HepG2 (cell line): Measurements from ENCODE around the gene SPNS1.
"Not testable (repeated sequence)": the region's sequence is repeated elsewhere in the genome, so short reads cannot be mapped to it uniquely, and the experiment has no call there.

ENCODE experiments used
- BRD4 ChIP-seq: sonication (generic); formaldehyde crosslinking; IDR thresholded peaks from 2 replicates; pipeline ENCODE4 v1.4.0; 2020; ENCODE audit warnings: missing genetic modification reagents
- ELF1 ChIP-seq: sonication (generic); formaldehyde crosslinking; IDR thresholded peaks from 2 replicates; pipeline ENCODE4 v1.4.0; 2020; ENCODE audit warnings: missing genetic modification reagents
- GTF2F1 ChIP-seq: fragments of 150-350 bp; IDR thresholded peaks from 2 replicates; pipeline ENCODE4 v1.6.1; 2014; ENCODE audit warnings: low read length
- KIAA2018 ChIP-seq: sonication (generic); formaldehyde crosslinking; IDR thresholded peaks from 2 replicates; pipeline ENCODE4 v1.5.0; 2020; ENCODE audit warnings: mild to moderate bottlenecking, missing genetic modification reagents, borderline replicate concordance
- REST ChIP-seq, 2 experiments: IDR thresholded peaks; 2 replicates each; pipeline ENCODE4 v1.6.1; 2011 to 2012; ENCODE audit warnings: low read length in 2 of 2, borderline replicate concordance in 1 of 2, low read depth in 1 of 2, mild to moderate bottlenecking in 1 of 2, moderate library complexity in 1 of 2
- RFX5 ChIP-seq: IDR thresholded peaks from 2 replicates; pipeline ENCODE4 v1.6.1; 2011; ENCODE audit warnings: low read depth, low read length, improper control_type of control experiment
- SIN3A ChIP-seq: IDR thresholded peaks from 2 replicates; pipeline ENCODE4 v1.6.1; 2011; ENCODE audit warnings: low read depth, mild to moderate bottlenecking, control low read depth, low read length, borderline replicate concordance
- TBP ChIP-seq: sonication (generic); formaldehyde crosslinking; IDR thresholded peaks from 2 replicates; pipeline ENCODE4 v1.5.0; 2020; ENCODE audit warnings: missing genetic modification reagents
- ZNF468 ChIP-seq: sonication (generic); formaldehyde crosslinking; IDR thresholded peaks from 2 replicates; pipeline ENCODE4 v1.8.0; 2022; ENCODE audit warnings: mild to moderate bottlenecking, moderate library complexity, missing genetic modification reagents
- ZNF713 ChIP-seq: sonication (generic); formaldehyde crosslinking; IDR thresholded peaks from 2 replicates; pipeline ENCODE4 v1.4.0; 2020; ENCODE audit warnings: mild to moderate bottlenecking, missing genetic modification reagents
- ZNF737 ChIP-seq: sonication (generic); formaldehyde crosslinking; IDR thresholded peaks from 2 replicates; pipeline ENCODE4 v1.5.0; 2020; ENCODE audit warnings: missing genetic modification reagents, mild to moderate bottlenecking, borderline replicate concordance
- ZNF782 ChIP-seq: sonication (generic); formaldehyde crosslinking; IDR thresholded peaks from 2 replicates; pipeline ENCODE4 v1.4.0; 2020; ENCODE audit warnings: missing genetic modification reagents, mild to moderate bottlenecking, borderline replicate concordance
- ZZZ3 ChIP-seq: sonication (generic); formaldehyde crosslinking; IDR thresholded peaks from 2 replicates; pipeline ENCODE4 v1.4.0; 2020; ENCODE audit warnings: missing genetic modification reagents, mild to moderate bottlenecking, borderline replicate concordance
- TF ChIP-seq, protein P1 (sequence below): sonication (generic); formaldehyde crosslinking; IDR thresholded peaks from 2 replicates; pipeline ENCODE4 v1.5.0; 2020; ENCODE audit warnings: mild to moderate bottlenecking, missing genetic modification reagents, moderate library complexity

- not testable (repeated sequence) for TF ChIP-seq ZNF737; BRD4 (CRISPR knock-in tag); ZNF468; ZNF782 (CRISPR knock-in tag); SIN3A; TBP; ELF1 (CRISPR knock-in tag); ZNF713; ZZZ3 (CRISPR knock-in tag); KIAA2018 (CRISPR knock-in tag); RFX5; REST (IDR thresholded peaks at IDR 0.05; ENCODE audit: borderline replicate concordance in 1 of 2, low read depth in 1 of 2, low read length in 2 of 2); GTF2F1
- TF ChIP-seq, protein P1, sequence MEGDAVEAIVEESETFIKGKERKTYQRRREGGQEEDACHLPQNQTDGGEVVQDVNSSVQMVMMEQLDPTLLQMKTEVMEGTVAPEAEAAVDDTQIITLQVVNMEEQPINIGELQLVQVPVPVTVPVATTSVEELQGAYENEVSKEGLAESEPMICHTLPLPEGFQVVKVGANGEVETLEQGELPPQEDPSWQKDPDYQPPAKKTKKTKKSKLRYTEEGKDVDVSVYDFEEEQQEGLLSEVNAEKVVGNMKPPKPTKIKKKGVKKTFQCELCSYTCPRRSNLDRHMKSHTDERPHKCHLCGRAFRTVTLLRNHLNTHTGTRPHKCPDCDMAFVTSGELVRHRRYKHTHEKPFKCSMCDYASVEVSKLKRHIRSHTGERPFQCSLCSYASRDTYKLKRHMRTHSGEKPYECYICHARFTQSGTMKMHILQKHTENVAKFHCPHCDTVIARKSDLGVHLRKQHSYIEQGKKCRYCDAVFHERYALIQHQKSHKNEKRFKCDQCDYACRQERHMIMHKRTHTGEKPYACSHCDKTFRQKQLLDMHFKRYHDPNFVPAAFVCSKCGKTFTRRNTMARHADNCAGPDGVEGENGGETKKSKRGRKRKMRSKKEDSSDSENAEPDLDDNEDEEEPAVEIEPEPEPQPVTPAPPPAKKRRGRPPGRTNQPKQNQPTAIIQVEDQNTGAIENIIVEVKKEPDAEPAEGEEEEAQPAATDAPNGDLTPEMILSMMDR (CRISPR knock-in tag) = not testable (repeated sequence)
These were observed 48.3 kb upstream of the SPNS1 start for GRCh38 chr16:28926284-28926683.
